Islet precursor cell (in vitro differentiated cells): ENCODE results near the gene KXD1.
"Not testable (repeated sequence)": the region's sequence is repeated elsewhere in the genome, so short reads cannot be mapped to it uniquely, and the experiment has no call there.

Experiments used
- DNase-seq: peaks from one replicate; pipeline ENCODE4 v3.0.0-alpha.2; 2018

The KXD1 gene

DNA sequence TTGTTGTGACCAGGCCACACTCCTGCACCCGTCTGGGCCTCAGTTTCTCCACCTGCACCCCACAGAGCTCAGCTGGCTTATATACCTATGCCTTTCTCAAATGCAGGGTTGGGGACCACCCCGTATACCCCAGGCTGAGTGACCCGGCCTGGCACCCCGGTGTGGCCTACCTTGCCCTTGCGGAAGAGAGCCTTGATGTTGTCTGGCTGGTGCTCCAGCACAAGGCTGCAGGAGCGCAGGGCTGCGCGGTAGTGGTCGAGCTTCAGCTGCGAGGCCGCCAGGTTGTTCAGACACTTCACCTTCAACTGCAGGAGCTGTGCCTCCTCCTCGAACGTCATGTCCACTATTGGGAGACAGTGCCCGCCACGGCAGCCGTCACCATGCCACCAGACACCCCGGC, 20.2 kb upstream of the KXD1 start:
- DNase-seq = no peak

DNA sequence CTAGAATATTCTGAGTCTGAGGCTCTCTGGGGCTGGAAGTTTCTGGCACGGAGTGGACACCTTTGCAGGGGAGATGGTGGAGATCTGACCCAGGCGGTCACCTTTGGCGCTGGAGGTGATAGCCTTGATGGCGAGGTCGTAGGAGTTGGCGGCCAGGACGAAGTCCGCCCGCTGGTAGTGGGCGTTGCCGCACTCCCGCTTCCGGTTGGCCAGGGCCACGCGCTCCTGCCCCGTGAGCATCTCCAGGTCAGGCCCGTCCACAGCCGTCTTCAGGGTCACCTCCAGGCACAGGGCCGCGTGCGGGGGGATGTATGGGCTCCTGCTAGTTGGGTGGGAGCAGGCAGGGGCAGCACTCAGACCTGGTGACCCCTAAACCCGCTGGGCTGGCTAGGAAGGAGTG, 19.6 kb upstream of the KXD1 start:
- no peak for DNase-seq

DNA sequence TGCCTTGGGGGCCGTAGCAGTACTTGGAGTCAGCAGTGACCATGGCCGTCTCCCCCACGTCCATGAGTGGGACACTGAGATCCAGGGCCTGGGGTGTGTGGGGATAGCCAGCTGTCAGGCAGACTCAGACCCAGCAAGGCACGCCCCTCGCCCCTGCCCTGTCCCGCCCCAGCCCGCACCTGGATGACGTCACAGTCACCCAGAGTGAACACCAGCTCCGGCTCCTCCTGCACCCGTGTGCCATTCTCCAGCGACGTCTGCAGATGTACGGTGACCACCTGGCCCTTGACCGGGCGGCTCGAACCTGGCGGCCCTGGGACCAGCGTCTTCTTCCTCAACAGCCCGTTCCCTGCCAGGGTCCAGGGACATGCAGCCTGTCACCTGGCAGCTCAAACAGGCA, 18.3 kb upstream of the KXD1 start:
- DNase-seq = no peak

DNA sequence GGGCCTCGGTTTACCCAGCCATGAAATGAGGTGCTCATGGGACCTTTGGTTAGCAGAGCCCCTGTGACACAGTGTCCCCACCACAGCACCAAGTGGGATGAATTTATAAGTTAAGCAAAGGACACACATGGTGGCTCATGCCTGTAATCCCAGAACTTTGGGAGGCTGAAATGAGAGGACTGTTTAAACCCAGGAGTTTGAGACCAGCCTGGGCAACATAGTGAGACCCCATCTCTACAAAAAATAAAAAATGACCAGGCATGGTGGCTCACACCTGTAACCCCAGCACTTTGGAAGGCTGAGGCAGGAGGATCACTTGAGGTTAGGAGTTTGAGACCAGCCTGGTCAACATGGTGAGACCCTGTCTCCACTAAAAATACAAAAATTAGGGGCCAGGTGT, 17.5 kb upstream of the KXD1 start:
- not testable (repeated sequence) for DNase-seq

DNA sequence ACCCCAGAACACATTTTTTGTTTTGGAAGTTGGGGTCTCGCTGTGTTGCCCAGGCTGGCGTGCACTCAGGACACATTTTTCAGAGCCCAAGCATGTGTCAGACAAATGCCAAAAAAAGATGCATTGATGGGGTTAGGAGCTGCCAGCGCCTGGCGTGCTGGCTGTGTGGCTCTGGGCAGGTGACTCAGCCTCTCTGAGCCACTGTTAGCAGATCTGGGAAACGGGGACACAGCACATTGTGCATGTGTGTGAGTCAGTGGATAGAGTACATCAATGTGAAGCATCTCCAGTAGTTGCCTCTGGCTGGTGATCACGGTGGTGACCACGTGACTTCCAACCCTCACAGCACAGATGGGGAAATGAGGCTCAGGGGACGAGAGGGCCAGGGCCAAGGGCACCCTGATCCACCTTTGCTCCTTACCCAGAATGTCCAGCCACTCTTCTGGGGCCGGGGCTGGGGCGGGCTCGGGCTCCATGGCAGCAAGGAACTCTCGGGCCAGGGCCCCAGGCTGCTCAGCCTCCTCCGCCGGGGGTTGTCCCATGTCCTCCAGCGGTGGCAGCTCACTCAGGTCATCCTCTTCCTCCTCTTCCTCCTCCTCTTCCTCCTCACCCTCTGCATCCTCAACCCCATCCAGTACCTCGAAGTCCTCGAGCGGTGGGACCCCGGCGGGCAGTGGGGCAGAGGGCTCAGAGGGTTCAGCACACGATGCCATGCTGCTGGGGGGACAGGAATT, 16.2 kb upstream of the KXD1 start:
- no peak for DNase-seq

DNA sequence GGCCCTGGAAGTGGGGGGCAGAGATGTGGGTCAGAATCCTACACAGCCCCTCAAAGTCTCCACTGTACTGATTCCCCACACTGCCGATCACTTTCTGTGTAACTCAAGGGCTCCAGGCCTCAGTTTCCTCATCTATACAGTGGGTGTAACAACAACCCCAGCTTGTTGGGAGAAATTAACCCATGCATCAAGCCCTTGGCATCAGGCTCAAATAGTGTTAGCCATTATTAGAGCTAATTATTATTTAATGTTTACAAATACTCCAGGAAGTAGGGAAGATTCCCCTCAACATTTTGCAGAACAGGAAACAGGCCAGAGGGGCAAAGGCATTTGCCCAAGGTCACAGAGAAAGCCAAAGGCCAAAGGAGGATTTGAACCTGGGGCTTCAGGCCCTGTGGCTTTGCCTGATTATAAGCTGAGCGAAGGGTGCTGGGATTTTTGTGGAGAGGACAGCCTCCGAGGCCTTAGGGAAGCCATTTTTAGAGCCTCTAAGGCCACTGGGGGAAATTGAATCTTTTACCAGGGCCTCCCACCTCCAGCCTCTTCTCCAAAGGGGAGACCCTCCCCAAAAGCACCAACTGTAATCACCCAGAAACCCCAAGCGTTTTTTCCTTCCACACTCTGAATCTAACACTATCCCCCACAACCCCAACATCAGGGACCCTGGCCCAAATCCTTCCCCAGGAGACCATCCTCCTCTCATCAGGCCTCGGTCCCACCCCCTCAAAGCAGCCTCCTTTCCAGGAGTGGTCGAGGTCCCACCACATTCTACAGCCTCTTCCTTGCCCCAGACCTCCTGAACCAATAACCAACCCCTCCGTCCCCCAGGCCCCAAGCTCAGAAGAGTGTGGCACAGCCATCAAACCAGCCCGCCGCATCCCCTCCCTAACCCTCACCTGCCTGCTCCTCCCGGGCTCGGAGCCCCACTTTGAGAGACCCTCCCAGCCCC, 15.4 kb upstream of the KXD1 start:
- no peak for DNase-seq

DNA sequence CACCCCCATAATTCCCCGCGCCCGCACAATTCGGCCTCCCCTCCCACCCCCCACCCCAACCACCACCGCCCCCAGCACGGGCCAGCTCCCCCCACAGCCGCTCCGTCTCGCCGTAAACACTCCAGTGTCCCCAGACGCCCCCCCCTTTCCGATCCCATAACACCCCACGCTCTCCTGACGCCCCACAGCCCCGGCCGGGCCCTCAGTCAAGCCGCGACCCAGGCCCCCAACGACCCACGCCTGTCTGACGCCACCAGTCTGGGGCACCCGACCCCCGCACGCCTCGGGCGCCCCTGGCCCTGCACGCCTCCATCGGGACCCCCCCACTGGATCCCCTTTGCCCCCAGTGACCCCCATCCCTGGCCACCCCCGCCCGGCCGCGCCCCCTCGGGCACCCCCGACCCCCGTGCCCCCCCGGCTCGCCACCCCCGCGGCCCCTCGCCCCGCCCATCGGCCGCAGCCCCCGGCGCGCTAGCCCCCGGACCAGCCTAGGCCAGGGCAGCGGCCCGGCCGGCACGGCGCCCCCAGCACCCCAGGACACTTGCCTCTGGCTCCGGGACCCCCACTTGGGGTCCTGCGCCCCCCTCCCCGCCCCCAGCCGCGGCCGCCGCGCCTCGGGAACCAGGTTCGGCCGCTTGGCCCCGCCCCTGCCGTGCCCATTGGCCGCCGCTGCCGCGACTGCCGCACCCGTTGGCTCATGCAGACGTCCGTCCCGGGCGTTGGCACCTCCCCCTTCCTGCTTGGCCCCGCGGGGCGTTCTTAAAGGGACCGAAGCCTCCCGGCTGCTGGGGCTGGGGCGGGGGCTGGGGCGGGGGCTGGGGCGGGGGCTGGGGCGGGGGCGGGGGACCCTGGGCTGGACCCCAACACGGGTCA, 14.5 kb upstream of the KXD1 start, which contains the start of gene FKBP8:
FKBP8 (minus strand) TSS at position 633 of the 873 bp plus-strand sequence. CDS start 1,603 bp downstream, outside the sequence.
- DNase-seq = peak; percentile 92

DNA sequence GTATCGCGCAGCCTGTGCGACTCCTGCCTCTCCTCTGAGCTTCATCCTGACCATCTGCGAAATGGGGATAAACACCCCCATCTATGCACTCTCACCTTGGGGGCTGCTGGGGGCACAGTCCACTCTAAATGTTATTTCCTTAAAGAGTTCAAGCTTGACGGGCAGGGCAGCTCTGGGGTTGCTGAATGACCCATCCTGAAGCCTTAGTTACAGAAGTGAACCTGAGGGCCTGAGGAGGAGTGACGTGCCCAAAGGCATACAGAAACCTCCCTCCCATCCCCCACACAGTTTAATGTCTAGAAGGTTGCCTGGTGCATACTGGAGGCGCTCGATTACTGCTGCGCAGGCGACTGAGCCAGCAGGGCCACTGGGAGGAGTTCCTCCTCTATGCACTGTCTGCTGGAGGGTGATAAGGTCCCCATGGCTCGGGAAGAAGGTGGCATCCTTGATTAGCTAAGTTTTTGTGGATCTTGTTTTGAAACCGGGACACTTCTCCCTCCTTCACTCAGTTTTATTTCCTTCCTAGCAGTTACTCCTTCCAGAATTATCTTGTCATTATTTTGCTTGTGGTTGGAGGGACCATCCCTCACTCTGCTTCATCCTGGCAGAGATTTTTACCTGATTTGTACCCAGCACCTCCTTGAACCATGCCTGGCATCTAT, 13.7 kb upstream of the KXD1 start:
- peak; percentile 89 for DNase-seq

DNA sequence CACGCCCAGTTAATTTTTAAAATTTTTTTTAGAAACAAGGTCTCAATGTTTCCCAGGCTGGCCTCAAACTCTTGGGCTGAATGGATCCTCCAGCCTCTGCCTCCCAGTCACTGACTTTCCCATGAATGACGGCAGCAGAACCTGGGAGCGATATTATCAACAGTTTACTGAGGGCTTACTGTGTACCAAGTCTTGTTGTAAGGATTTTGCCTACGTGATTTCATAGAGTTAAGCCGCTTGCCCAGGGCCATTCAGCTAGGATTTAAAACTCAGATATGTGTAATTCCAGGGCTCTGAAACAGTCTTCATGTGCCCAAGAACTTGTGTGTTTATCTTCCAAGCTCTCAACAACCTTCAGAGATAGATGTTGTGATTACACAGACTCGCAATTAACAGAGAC, 6.0 kb upstream of the KXD1 start:
- DNase-seq = no peak

DNA sequence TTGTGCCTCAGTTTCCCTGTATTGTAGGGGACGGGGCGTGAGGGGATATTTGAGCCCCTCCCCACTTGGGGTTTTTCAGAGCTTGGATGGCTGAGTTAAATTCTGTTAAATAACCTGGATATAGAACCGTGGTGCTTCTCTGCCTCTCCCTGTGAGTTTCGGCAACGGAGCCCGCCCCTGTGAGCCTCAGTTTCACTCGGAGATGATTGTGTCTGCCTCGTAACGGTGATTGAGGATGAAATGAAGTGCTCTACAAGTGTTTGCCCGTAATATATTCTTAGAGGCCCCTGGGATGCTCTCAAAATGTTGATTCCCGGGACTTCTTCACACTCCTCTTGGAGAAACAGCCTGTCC, 509 bp downstream of the KXD1 start:
- no peak for DNase-seq

DNA sequence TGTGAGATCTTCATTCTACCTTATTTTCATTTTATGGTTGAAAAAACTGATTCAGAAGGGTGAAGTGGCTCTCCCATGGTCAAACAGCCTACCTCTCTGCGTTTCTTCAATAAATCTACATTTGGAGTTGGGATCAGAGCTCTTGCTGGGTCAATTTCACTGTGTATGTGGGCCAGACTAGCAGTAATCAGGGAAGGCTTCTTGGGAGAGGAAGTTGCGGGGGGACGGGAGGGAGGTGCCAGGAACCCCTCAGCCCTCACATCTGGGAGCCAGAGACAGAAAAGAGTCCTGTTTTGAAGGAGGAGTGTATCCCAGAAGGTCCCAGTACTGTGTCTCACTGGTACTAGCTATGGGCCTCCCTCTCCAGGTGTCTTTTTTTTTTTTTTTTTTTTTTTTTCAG, 934 bp downstream of the KXD1 start:
- no peak for DNase-seq

DNA sequence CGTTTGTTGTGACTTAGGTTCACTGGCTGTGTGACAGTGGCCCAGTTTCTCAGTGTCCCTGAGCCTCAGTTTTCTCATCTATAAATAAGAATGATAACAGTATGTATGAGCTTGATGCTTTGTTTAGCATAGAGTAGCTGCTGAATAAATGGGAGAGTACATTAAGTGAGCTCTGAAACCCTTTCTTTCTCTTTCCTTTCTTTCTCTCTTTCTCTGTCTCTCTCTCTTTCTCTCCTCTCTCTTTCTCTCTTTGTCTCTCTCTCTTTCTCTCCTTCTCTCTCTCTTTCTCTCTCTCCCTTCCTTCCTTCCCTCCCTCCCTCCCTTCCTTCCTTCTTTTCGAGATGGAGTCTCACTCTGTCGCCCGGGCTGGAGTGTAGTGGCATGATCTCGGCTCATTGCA, 2.0 kb downstream of the KXD1 start:
- no peak for DNase-seq

DNA sequence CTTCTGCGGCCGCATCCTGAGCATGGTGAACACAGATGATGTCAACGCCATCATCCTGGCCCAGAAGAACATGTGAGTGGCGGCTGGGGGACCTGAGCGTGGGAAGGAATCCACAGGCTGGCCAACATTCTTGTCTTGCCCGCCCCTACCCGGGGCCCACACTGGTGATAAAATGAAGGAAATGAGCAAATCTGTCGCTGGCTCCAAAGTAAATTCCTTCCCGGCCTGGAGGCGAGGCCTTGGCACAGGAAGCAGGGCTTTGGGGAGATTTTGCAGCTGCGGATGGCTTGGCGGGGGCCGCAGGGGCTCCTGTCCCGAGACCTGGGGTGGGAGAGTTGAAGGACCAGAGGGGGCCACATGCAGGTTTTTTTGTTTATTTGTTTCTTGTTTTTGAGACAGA, 4.4 kb downstream of the KXD1 start:
- no peak for DNase-seq

DNA sequence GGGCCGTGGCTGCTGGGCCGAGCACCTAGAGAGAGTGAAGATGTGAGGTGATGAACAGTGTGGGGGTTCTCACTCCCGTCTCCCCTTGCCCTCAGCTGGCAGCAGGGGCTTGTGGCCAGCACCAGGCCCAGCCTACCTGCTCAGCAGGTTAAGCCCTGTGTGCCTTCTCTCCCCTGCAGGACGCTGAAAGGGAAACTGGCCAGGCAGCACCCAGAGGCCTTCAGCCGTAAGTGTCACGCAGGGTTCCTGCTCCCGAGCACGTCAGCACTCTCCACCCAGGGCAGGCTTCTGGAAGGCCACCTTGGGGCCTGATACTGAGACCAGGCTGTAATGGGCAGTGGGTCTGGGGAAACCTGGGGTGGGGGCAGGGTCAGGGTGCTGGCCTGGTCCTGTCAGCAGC, 9.3 kb downstream of the KXD1 start:
- DNase-seq = no peak

DNA sequence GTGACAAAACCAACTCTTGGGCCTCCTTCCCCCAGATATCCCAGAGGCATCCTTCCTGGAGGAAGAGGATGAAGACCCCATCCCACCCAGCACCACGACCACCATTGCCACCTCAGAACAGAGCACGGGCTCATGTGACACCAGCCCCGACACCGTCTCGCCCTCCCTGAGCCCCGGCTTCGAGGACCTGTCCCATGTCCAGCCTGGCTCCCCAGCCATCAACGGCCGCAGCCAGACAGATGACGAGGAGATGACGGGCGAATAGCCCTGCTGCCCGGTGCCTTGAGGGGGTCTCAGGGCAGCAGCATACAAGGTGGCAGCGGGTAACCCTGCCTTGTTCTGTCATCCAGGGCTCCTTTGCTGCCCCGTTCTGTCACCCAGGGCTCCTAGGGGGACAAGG, 10.7 kb downstream of the KXD1 start:
- no peak for DNase-seq

DNA sequence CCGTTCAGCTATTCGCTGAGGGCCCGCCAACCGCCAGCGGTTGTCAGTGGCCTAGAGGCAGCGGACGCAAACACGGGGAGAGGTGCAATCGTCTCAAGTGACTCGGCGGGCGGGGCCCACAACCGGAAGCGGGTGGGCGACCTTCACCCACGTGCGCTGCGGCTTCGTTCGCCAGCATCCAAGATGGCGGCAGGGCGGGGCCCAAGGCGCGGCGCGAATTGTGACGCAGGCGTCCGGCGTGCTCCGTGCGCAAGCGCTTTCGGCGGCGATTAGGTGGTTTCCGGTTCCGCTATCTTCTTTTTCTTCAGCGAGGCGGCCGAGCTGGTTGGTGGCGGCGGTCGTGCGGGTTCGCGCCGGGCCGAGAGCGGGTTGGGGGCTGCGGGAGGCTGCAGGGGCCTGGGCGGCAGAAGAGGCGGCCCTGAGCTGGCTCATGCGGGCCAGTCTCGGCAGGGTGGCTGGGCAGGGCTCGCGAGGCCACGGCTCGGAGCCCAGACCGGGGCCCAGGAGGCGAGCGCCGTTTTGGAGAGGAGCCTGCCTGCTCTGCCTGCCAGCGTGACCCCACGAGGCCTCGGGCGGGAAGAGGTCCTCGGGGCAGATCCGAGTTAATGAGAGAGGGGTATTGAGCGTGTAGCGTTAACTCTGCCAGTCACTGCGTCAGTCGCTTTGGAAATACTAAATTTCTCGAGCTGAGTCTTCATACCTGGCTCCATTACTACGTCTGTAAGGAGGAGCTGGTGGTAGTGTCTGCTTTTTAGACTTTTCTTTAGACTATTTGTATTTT, 14.1 kb downstream of the KXD1 start, which contains the start of gene UBA52:
UBA52 (plus strand) TSS at position 294 of the 781 bp plus-strand sequence. CDS start 1,444 bp downstream, outside the sequence.
- DNase-seq = peak; percentile 99

DNA sequence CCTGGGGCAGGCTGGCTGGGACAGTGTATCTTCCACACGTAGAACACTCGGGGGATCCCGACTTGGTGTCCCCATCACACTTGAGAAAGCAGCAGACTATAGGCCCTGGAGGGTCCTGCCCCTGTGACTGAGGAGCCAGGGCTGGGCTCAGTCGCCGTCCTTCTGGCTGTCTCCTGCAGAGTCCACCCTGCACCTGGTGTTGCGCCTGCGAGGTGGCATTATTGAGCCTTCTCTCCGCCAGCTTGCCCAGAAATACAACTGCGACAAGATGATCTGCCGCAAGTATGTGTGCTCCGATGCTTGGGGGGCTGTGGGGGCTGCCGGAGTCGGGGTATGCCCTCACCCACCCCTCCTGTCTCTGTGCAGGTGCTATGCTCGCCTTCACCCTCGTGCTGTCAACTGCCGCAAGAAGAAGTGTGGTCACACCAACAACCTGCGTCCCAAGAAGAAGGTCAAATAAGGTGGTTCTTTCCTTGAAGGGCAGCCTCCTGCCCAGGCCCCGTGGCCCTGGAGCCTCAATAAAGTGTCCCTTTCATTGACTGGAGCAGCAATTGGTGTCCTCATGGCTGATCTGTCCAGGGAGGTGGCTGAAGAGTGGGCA, 17.1 kb downstream of the KXD1 start:
- DNase-seq = no peak

DNA sequence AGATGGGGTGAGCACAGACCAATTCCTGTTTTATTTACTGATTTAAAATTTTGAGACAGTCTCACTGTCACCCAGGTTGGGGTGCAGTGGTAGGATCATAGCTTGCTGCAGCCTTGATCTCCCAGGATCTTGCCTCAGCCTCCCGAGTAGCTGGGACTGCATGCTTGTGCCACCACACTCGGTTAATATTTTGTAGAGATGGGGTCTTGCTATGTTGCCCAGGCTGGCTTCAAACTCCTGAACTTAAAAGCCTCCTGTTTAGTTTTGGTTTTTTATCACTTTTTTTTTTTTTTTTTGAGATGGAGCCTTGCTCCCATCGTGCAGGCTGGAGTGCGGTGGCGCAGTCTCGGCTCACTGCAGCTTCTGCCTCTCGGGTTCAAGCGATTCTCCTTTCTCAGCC, 18.7 kb downstream of the KXD1 start:
- DNase-seq = no peak

DNA sequence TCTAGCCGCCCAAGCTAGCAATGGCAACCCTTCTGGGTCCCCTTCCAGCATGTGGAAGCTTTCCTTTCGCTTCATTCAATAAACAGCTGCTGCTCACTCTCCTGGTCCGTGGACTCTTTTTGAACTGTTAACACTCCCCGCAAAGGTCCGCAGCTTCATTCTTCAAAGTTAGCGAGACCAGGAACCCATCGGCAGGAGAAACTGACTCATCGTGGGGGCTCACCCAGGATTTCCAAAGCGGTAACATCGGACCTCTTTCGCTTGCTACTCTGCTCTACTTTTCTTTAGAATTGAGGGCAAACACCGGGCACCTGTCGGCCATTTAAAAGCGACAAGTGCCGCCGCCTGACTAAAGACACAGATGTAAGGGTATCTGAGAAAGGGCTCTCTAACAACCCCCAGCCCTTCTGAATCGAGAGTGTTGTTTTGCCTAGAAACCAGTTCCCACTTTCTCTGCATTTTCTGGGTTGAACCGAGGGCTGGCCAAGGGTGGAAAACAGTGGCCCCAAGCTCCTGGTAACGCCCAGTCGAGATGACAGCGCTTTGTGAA, 19.8 kb downstream of the KXD1 start:
- DNase-seq = no peak

DNA sequence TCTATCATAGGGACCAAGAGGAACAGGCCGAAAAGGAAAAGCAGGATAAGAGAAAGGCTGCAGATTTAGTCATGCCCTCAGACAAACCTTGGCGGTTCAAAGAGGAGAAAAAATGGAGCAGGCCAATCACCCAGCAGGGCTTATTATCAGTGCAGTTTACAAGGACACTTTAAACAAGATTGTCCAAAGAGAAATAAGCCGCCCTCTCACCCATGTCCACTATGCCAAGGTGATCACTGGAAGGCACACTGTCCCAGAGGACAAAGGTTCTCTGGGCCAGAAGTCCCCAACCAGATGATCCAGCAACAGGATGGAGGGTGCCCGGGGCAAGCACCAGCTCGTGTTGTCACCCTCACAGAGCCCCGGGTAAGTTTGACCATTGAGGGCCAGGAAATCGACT, 22.6 kb downstream of the KXD1 start:
- no peak for DNase-seq

DNA sequence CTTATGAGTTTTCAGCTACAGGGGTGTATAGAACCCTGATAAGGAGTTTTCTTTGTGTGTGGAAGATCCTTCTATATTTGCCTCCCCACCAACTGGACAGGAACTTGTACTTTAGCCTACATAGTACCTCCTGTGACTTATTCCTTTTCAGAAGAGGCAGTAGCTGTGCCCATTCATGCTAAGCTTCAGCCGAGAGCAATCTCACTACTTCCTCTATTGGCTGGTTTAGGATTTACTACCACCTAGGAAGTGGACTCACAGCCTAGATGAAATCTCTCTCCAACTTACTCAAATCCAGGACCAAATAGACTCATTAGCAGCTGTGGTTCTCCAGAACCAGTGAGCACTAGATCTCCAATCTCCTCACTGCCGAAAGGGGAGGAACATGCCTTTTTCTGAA, 28.6 kb downstream of the KXD1 start:
- no peak for DNase-seq
